Measurements from ENCODE around the gene IRF2BPL.

DNA sequence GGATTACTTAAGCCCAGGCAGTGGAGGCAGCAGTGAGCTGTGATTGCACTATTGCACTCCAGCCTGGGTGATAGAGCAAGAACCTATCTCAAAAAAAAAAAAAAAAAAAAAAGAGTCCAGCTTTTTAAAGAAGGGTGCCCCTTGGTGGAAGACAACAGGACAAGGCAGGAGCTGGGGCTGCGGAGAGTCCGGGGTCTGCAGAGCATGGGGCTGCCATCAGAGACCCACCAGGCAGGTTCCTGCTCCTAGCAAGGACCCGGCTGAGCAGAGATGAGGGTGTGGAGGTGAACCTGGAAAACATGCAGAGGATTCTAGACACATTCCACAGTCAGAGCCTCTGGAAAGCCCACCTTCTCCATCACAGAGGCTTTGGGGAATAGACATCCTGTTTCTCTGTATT is 48.5 kb upstream of the IRF2BPL start:
- TF ChIP-seq, protein P1, sequence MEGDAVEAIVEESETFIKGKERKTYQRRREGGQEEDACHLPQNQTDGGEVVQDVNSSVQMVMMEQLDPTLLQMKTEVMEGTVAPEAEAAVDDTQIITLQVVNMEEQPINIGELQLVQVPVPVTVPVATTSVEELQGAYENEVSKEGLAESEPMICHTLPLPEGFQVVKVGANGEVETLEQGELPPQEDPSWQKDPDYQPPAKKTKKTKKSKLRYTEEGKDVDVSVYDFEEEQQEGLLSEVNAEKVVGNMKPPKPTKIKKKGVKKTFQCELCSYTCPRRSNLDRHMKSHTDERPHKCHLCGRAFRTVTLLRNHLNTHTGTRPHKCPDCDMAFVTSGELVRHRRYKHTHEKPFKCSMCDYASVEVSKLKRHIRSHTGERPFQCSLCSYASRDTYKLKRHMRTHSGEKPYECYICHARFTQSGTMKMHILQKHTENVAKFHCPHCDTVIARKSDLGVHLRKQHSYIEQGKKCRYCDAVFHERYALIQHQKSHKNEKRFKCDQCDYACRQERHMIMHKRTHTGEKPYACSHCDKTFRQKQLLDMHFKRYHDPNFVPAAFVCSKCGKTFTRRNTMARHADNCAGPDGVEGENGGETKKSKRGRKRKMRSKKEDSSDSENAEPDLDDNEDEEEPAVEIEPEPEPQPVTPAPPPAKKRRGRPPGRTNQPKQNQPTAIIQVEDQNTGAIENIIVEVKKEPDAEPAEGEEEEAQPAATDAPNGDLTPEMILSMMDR (IDR thresholded peaks at IDR 0.05; ENCODE audit: low read length) = no peak
- TF ChIP-seq EZH2 (IDR thresholded peaks at IDR 0.05; ENCODE audit: borderline replicate concordance, low read length) = no peak
